IMR-90 (cell line): ENCODE measurements around the gene G3BP1. TPM values are rescaled to one million over a fixed set of nuclear protein-coding genes. Genes with fewer than 3 reads are reported as not detected.

Source experiments
- ATAC-seq: fragments of 200-7000 bp; cut with Tn5 transposase; 2 replicates; pipeline ENCODE4 v1.9.1; 2020; ENCODE audit warnings: low read depth, mild to moderate bottlenecking, moderate library complexity
- Bru-seq: library from RNA; stranded (reverse); fragments of 400-500 nt; gene quantifications from one replicate; lab custom pipeline; 2021; lab: Mats Ljungman, UMichigan
- BruChase-seq, 2 experiments: library from RNA; stranded (reverse); fragments of 400-500 nt; gene quantifications; one replicate each; lab custom pipeline; 2021; lab: Mats Ljungman, UMichigan
- BruUV-seq: library from RNA; stranded (reverse); fragments of 400-500 nt; replicated peaks from 2 replicates; lab custom pipeline; 2021; lab: Mats Ljungman, UMichigan
- CTCF ChIA-PET: fragments of 300-600 bp; formaldehyde crosslinking; extraction: SDS; loops from one replicate; lab custom pipeline; 2021; ENCODE audit warnings: antibody characterized with exemption; lab: Yijun Ruan, JAX
- POLR2A ChIA-PET: fragments of 300-600 bp; sonication (Branson Sonifier 250); formaldehyde crosslinking; loops from one replicate; lab custom pipeline; 2022; ENCODE audit warnings: antibody characterized with exemption; ENCODE audit not compliant: unreplicated experiment; lab: Charles Lee
- DNase-seq: peaks from one replicate; pipeline ENCODE4 v3.0.0; 2013
- H2AFZ ChIP-seq: replicated peaks from 2 replicates; pipeline ENCODE3; 2013; ENCODE audit warnings: low read length, mild to moderate bottlenecking; ENCODE audit not compliant: poor library complexity
- H2AK5ac ChIP-seq: 2 replicates; pipeline ENCODE4 v1.6.1; 2013; ENCODE audit warnings: low read depth, low read length, inconsistent platforms
- H2AK9ac ChIP-seq: replicated peaks from 2 replicates; pipeline ENCODE3; 2013; ENCODE audit warnings: mild to moderate bottlenecking, low read depth, low read length, moderate library complexity; ENCODE audit not compliant: poor library complexity
- H2BK120ac ChIP-seq: 2 replicates; pipeline ENCODE4 v1.6.1; 2013; ENCODE audit warnings: low read depth, low read length, inconsistent platforms
- H2BK15ac ChIP-seq: 3 replicates; pipeline ENCODE4 v1.6.1; 2013; ENCODE audit warnings: low read depth, low read length, inconsistent platforms
- H2BK20ac ChIP-seq: 2 replicates; pipeline ENCODE4 v1.6.1; 2013; ENCODE audit warnings: low read depth, mild to moderate bottlenecking, inconsistent platforms, low read length, moderate library complexity
- H2BK5ac ChIP-seq: 2 replicates; pipeline ENCODE4 v1.6.1; 2013; ENCODE audit warnings: mild to moderate bottlenecking, low read depth, low read length, inconsistent platforms; ENCODE audit not compliant: poor library complexity, severe bottlenecking
- H3K14ac ChIP-seq: replicated peaks from 2 replicates; pipeline ENCODE4 v1.6.1; 2013; ENCODE audit warnings: low read depth, low read length, inconsistent platforms
- H3K18ac ChIP-seq: 2 replicates; pipeline ENCODE4 v1.6.1; 2013; ENCODE audit warnings: low read depth, low read length, control low read depth
- H3K23ac ChIP-seq: 2 replicates; pipeline ENCODE4 v1.6.1; 2013; ENCODE audit warnings: low read depth, low read length, inconsistent platforms
- H3K27ac ChIP-seq: 2 replicates; pipeline ENCODE4 v1.5.1; 2013; ENCODE audit warnings: mild to moderate bottlenecking, control low read depth, low read length; ENCODE audit not compliant: insufficient read depth
- H3K27me3 ChIP-seq: 2 replicates; pipeline ENCODE4 v1.6.1; 2013; ENCODE audit warnings: low read length; ENCODE audit not compliant: control insufficient read depth, insufficient read depth
- H3K36me3 ChIP-seq: 2 replicates; pipeline ENCODE4 v1.6.1; 2013; ENCODE audit warnings: low read length, mixed read lengths; ENCODE audit not compliant: control insufficient read depth, insufficient read depth
- H3K4ac ChIP-seq: 2 replicates; pipeline ENCODE4 v1.6.1; 2013; ENCODE audit warnings: low read depth, low read length, inconsistent platforms
- H3K4me1 ChIP-seq: 2 replicates; pipeline ENCODE4 v1.6.1; 2013; ENCODE audit warnings: low read length, mixed read lengths; ENCODE audit not compliant: control insufficient read depth, insufficient read depth
- H3K4me2 ChIP-seq: 2 replicates; pipeline ENCODE4 v1.6.1; 2013; ENCODE audit warnings: low read depth, mild to moderate bottlenecking, control low read depth, low read length, moderate library complexity
- H3K4me3 ChIP-seq: 2 replicates; pipeline ENCODE4 v1.5.1; 2013; ENCODE audit warnings: low read depth, mild to moderate bottlenecking, control low read depth, low read length, moderate library complexity; ENCODE audit not compliant: insufficient read depth
- H3K56ac ChIP-seq: 2 replicates; pipeline ENCODE4 v1.6.1; 2013; ENCODE audit warnings: low read length, inconsistent platforms; ENCODE audit not compliant: insufficient read depth; ENCODE audit errors: extremely low read depth
- H3K79me1 ChIP-seq, 2 experiments: 2 replicates each; pipeline ENCODE4 v1.6.1; 2013; ENCODE audit warnings: low read length in 2 of 2, inconsistent platforms in 1 of 2, low read depth in 1 of 2
- H3K9ac ChIP-seq: 2 replicates; pipeline ENCODE4 v1.6.1; 2013; ENCODE audit warnings: low read depth, low read length, control low read depth
- H3K9me1 ChIP-seq: 2 replicates; pipeline ENCODE4 v1.6.1; 2013; ENCODE audit warnings: low read length, inconsistent platforms; ENCODE audit not compliant: insufficient read depth
- H3K9me3 ChIP-seq: 2 replicates; pipeline ENCODE4 v1.6.1; 2013; ENCODE audit warnings: low read length; ENCODE audit not compliant: control insufficient read depth, insufficient read depth
- H4K20me1 ChIP-seq: 2 replicates; pipeline ENCODE4 v1.6.1; 2013; ENCODE audit warnings: low read length, inconsistent platforms; ENCODE audit not compliant: insufficient read depth
- H4K5ac ChIP-seq: 2 replicates; pipeline ENCODE4 v1.6.1; 2013; ENCODE audit warnings: mild to moderate bottlenecking, low read depth, low read length, control low read depth
- H4K8ac ChIP-seq, 2 experiments: 2 replicates each; pipeline ENCODE4 v1.6.1; 2013; ENCODE audit warnings: low read depth in 2 of 2, low read length in 2 of 2, control low read depth in 1 of 2, inconsistent platforms in 1 of 2
- H4K91ac ChIP-seq: 2 replicates; pipeline ENCODE4 v1.6.1; 2013; ENCODE audit warnings: low read depth, low read length, inconsistent platforms; ENCODE audit not compliant: insufficient read depth
- BHLHE40 ChIP-seq: fragments of 150-350 bp; IDR thresholded peaks from 2 replicates; pipeline ENCODE4 v1.6.1; 2016; ENCODE audit warnings: mild to moderate bottlenecking, low read depth, low read length
- CEBPB ChIP-seq: IDR thresholded peaks from 2 replicates; pipeline ENCODE4 v1.6.1; 2012; ENCODE audit warnings: low read depth, low read length, improper control_type of control experiment
- ELK1 ChIP-seq: fragments of 150-350 bp; IDR thresholded peaks from 2 replicates; pipeline ENCODE4 v1.6.1; 2016; ENCODE audit warnings: low read depth, mild to moderate bottlenecking, low read length, moderate library complexity, borderline replicate concordance
- FOS ChIP-seq: fragments of 150-350 bp; IDR thresholded peaks from 2 replicates; pipeline ENCODE4 v1.6.1; 2016; ENCODE audit warnings: low read depth, low read length
- MAFK ChIP-seq: IDR thresholded peaks from 2 replicates; pipeline ENCODE4 v1.6.1; 2012; ENCODE audit warnings: low read depth, low read length, improper control_type of control experiment
- MAZ ChIP-seq: IDR thresholded peaks from 2 replicates; pipeline ENCODE4 v1.6.1; 2012; ENCODE audit warnings: low read depth, mild to moderate bottlenecking, low read length, improper control_type of control experiment, moderate library complexity, borderline replicate concordance
- NFE2L2 ChIP-seq: fragments of 150-350 bp; IDR thresholded peaks from 2 replicates; pipeline ENCODE4 v1.6.1; 2016; ENCODE audit warnings: low read depth, mild to moderate bottlenecking, low read length
- POLR2A ChIP-seq: IDR thresholded peaks from 2 replicates; pipeline ENCODE4 v1.6.1; 2012; ENCODE audit warnings: mild to moderate bottlenecking, low read depth, low read length
- RAD21 ChIP-seq: IDR thresholded peaks from 2 replicates; pipeline ENCODE4 v1.6.1; 2012; ENCODE audit warnings: low read length, improper control_type of control experiment
- SMC3 ChIP-seq: fragments of 150-350 bp; IDR thresholded peaks from 2 replicates; pipeline ENCODE4 v1.6.1; 2016; ENCODE audit warnings: low read depth, mild to moderate bottlenecking, antibody characterized with exemption, low read length, moderate library complexity
- WGBS, 2 experiments: methylation state at CpG; one replicate each; pipeline versions ENCODE4 v1.1.5 to v1.1.7; 2013; ENCODE audit warnings: missing lambda C conversion rate in 2 of 2; ENCODE audit not compliant: insufficient read length in 1 of 2; ENCODE audit errors: extremely low coverage in 2 of 2; 5-methylcytosine and 5-hydroxymethylcytosine counted together
- dilution Hi-C: fragments of 300-500 bp; cut with HindIII; formaldehyde crosslinking; loops from one replicate; pipeline ENCODE4 v1.14.3; 2018; ENCODE audit warnings: low sequenced_read_pairs; ENCODE audit not compliant: unreplicated experiment
- in situ Hi-C: fragments of 300-500 bp; cut with MboI; formaldehyde crosslinking; loops from 3 replicates; pipeline ENCODE4 v1.14.3; 2019; ENCODE audit warnings: low sequenced_read_pairs, inconsistent platforms, mixed read lengths
- intact Hi-C: fragments of 100-400 bp; cut with micrococcal nuclease; formaldehyde crosslinking; loops from 2 replicates; pipeline ENCODE4 v1.10.0; 2022
- long read RNA-seq: library from polyadenylated mRNA; unstranded; transcript quantifications from one replicate; pipeline ENCODE4 v2.0.0, GENCODE V29; 2021; ENCODE audit not compliant: unreplicated experiment
- polyA plus RNA-seq, 3 experiments: library from polyadenylated mRNA; depleted of rRNA; stranded (reverse); fragments of >200 nt; gene quantifications; 2 replicates each; pipeline ENCODE4 v1.2.3, GENCODE V29; 2012; ENCODE audit warnings: low replicate concordance in 1 of 3
- total RNA-seq: library from RNA; depleted of rRNA; stranded (reverse); fragments of >200 nt; gene quantifications from 2 replicates; pipeline ENCODE4 v1.2.3, GENCODE V29; 2012; rRNA removed
- TF ChIP-seq, protein P1 (sequence below): fragments of 150-350 bp; IDR thresholded peaks from 2 replicates; pipeline ENCODE4 v1.6.1; 2017; ENCODE audit warnings: mild to moderate bottlenecking, antibody characterized with exemption, low read length, low read depth

Gene G3BP1
- total RNA-seq (272 and 482 TPM in 2 replicates), polyA plus RNA-seq (2012; rRNA removed) (32.8 and 40.2 TPM in 2 replicates), Bru-seq, nascent RNA (percentile 95 among the genes with signal in this experiment), BruChase-seq, experiment 1, labeled RNA remaining after a 6-hour chase (percentile 98 among the genes with signal in this experiment), BruChase-seq, experiment 2, labeled RNA remaining after a 2-hour chase (percentile 98 among the genes with signal in this experiment)
- polyA plus RNA-seq (2012; cell fraction: cytosol; rRNA removed), result 11.6 and 22.4 TPM in 2 replicates
- polyA plus RNA-seq (2012; cell fraction: nucleus; rRNA removed; ENCODE audit: low replicate concordance), result 6.2 and 28.5 TPM in 2 replicates
- long read RNA-seq, full-length matches to known transcripts, result 184 of 231 reads
- long read RNA-seq, partial matches to known transcripts, result 21 of 231 reads
- long read RNA-seq, other reads (novel, unspliced or antisense), result 26 of 231 reads

DNA sequence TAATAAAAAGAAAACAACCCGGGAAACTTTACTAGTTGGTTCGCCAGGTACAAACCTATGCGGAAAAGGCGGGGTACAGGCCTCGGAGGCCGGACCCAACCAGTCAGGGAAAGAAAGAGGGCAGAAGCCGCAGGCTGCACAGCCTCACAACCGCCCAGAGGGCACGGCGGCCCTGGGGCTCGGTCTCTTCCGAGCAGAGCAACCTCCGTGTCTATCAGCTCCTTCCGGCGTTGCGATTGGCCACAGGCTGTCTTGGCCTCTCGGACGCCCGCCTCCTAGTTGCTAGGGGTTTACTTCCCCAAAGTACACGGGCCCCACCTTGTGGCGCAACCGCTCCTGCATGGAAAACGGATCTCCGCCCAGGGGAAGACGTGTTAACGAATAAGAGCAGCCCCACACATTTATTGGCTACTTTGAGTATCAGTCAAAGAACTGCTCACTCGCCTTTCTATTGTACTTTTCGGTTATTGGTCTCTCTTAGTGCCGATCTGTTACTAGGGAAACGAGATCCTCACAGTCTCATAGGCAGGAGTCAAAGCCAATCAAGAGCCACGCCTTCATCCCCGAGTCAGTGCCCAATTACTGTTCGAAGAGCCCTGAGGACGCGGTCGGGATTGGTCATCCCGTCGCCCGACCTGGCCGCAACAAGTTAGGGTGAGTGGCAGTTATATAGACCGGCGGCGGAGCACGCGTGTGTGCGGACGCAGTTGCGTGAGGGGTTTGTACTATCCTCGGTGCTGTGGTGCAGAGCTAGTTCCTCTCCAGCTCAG, at the start of gene G3BP1:
Gene G3BP1, plus strand, starts transcription at position 696 of the 770 bp plus-strand sequence. CDS start 14,667 bp downstream, outside the sequence.
- Histone ChIP-seq H2BK20ac (no peak within 1 kb of the TSS), H3K23ac (peak within 1 kb of the TSS; percentile 85), H4K20me1 (peaks cover 42% of the 10 kb centered on the region), H2BK120ac (peak within 1 kb of the TSS; percentile 28), H4K5ac (peak within 1 kb of the TSS; percentile 94), H3K14ac (peak within 1 kb of the TSS; percentile 85), H2BK5ac (peak within 1 kb of the TSS; percentile 87), H3K4ac (peak within 1 kb of the TSS; percentile 85), H3K9me1 (no peaks in the 10 kb centered on the region; the same call in 1 of the 2 replicates), H3K56ac (peak within 1 kb of the TSS; percentile 86), H3K27me3 (no peaks in the 10 kb centered on the region), H2BK15ac (no peak within 1 kb of the TSS), H3K4me1 (peaks cover 5% of the 10 kb centered on the region; the same call in 1 of the 2 replicates), H4K91ac (peak within 1 kb of the TSS; percentile 82), H3K4me2 (peak within 1 kb of the TSS; percentile 98), H2AK5ac (peak within 1 kb of the TSS; percentile 86), H4K8ac (peak within 1 kb of the TSS; percentile 66 to 81), H2AK9ac (peak within 1 kb of the TSS; percentile 99), H3K9ac (peak within 1 kb of the TSS; percentile 94), H3K18ac (peak within 1 kb of the TSS; percentile 49; the same call in 1 of the 2 replicates), H2AFZ (peak within 1 kb of the TSS; percentile 96), H3K9me3 (no peaks in the 10 kb centered on the region), H3K27ac (peak within 1 kb of the TSS; percentile 80), H3K36me3 (no peaks in the 10 kb centered on the region), H3K79me1 (peaks cover 0 to 7% of the 10 kb centered on the region in 2 experiments; a peak in 1 of 4 replicates), H3K4me3 (peak within 1 kb of the TSS; percentile 63)
- BruUV-seq, result no TSS peak
- intact Hi-C loops (loop anchor here (1.0 to 5.0 kb wide), 5 partner anchors 31 to 519 kb away; partner anchors contain the start of gene GM2A), in situ Hi-C loops (no loop called here), dilution Hi-C loops (no loop called here)
- DNase-seq, result peak; percentile 100
- ChIA-PET POLR2A (interaction anchor here (0.5 to 1.8 kb wide), 6 partner anchors 8 to 324 kb away, joined by 3 to 6 read pairs (median 4); partner anchors contain the start of genes SLC36A1 and SPARC), CTCF (interaction anchor here (0.6 to 1.3 kb wide), 9 partner anchors 11 to 533 kb away, joined by 3 to 6 read pairs (median 3); partner anchors contain the start of gene SLC36A1)
- ATAC-seq, result peak; percentile 86
- WGBS, 2 experiments, result 1% methylated on average over 18 of the region's 49 CpGs; no CpG with 5 or more reads in 1 of the 2 experiments
- TF ChIP-seq ELK1 (no peak), BHLHE40 (peak; percentile 81), SMC3 (peak; percentile 43), POLR2A (peak; percentile 97), CEBPB (peak; percentile 98), MAZ (peak; percentile 64; the same call in 1 of the 2 replicates), NFE2L2 (no peak), FOS (peak; percentile 74), RAD21 (peak; percentile 79), MAFK (peak; percentile 39)
- TF ChIP-seq, protein P1, sequence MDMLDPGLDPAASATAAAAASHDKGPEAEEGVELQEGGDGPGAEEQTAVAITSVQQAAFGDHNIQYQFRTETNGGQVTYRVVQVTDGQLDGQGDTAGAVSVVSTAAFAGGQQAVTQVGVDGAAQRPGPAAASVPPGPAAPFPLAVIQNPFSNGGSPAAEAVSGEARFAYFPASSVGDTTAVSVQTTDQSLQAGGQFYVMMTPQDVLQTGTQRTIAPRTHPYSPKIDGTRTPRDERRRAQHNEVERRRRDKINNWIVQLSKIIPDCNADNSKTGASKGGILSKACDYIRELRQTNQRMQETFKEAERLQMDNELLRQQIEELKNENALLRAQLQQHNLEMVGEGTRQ, result no peak
